Measurements from ENCODE around the gene NAV2. TPM values are rescaled to one million over a fixed set of nuclear protein-coding genes. Genes with fewer than 3 reads are reported as not detected.

Gene NAV2
- total and polyA plus RNA-seq, 12 donors: 6.9 to 34.7 (median 20.2) TPM

DNA sequence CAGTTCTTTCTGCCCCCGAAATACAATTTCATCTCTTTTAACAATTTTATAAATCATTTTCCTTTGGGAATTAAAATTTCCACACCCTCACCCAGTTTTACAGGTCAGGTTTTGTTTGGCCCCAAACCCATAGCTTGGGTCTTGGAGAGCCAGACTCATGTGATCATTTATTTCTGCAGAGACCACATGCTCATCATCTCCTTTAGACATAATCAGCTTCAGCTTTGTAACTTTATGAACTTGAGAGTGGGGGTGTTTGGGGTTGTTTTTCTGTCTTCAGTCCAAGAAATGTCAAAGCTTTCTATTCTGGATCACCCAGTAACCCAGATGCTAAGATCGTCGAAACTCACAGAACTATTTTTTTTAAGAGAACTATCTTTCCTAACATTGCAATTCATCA lies 376.7 kb downstream of the NAV2 start:
- peak in 3 of 8 donors; percentile 11 to 38 (median 34) for ATAC-seq
- Histone ChIP-seq H3K36me3 (peaks cover 0 to 79% (median 18%) of the 10 kb centered on the region in 9 donors), H3K9me3 (no peaks in the 10 kb centered on the region), H3K4me1 (peaks cover 8 to 32% (median 21%) of the 10 kb centered on the region in 9 donors), H3K27ac (peak overlapping the region in 7 of 10 donors; percentile 2 to 83 (median 58)), H3K4me3 (no peak overlapping the region), H3K27me3 (no peaks in the 10 kb centered on the region)
- intact Hi-C loops (cut with DNase I): no loop called here
- 40 to 47% methylated on average over 3 of the region's 3 CpGs for WGBS, 2 donors
- TF ChIP-seq, protein P1, sequence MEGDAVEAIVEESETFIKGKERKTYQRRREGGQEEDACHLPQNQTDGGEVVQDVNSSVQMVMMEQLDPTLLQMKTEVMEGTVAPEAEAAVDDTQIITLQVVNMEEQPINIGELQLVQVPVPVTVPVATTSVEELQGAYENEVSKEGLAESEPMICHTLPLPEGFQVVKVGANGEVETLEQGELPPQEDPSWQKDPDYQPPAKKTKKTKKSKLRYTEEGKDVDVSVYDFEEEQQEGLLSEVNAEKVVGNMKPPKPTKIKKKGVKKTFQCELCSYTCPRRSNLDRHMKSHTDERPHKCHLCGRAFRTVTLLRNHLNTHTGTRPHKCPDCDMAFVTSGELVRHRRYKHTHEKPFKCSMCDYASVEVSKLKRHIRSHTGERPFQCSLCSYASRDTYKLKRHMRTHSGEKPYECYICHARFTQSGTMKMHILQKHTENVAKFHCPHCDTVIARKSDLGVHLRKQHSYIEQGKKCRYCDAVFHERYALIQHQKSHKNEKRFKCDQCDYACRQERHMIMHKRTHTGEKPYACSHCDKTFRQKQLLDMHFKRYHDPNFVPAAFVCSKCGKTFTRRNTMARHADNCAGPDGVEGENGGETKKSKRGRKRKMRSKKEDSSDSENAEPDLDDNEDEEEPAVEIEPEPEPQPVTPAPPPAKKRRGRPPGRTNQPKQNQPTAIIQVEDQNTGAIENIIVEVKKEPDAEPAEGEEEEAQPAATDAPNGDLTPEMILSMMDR (IDR thresholded peaks at IDR 0.05): no peak
- DNase-seq: no peak

DNA sequence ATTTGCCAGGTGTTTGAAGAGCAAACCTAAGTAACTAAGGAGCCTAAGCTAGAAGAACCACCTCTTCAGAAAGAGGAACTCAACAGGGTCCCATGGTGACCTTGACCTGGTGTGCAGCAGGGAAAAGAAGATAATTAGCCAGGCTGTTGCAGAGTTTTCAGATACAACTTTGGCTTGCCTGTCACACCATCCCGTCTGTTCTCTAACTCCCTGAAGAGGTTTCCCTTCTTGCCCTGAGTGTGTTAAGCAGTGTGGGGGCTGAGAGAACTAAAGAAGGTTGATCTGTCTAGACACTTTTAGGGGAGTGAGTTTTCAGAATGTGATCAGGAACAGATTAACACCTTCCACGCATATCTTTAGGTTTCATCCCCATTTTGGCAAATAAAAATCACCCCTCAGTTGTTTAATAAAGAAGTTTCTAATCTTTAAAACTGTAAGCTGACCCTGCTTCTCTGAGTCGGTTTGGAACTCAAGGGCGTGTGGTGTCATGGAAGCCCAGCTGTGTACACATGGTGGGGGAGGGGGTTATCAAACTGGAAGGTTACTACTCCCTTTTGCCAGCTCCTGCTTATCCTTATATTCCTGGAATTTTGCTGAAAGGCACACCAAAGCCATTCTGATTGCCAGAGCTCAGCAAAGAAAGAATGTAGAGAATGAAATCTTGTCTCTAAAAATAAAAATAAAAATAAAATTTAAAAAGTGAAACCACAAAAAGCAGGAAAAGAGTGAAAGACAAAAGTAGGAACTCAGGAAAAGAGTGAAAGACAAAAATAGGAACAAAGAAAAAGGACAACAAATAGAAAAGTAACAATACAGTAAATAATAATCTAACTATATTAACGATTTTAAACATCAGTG lies 377.4 kb downstream of the NAV2 start:
- Histone ChIP-seq H3K27me3 (no peaks in the 10 kb centered on the region), H3K9me3 (no peaks in the 10 kb centered on the region), H3K4me3 (no peak overlapping the region), H3K36me3 (peaks cover 0 to 79% (median 18%) of the 10 kb centered on the region in 9 donors), H3K27ac (peak overlapping the region in 7 of 10 donors; percentile 2 to 83 (median 58)), H3K4me1 (peaks cover 8 to 32% (median 21%) of the 10 kb centered on the region in 9 donors)
- DNase-seq: peak in 1 of 2 donors; percentile 51
- intact Hi-C loops (cut with DNase I): no loop called here
- 27 to 33% methylated on average over 5 of the region's 5 CpGs for WGBS, 2 donors
- TF ChIP-seq, protein P1 (IDR thresholded peaks at IDR 0.05): no peak
- peak; percentile 48 to 77 (median 68) for ATAC-seq

DNA sequence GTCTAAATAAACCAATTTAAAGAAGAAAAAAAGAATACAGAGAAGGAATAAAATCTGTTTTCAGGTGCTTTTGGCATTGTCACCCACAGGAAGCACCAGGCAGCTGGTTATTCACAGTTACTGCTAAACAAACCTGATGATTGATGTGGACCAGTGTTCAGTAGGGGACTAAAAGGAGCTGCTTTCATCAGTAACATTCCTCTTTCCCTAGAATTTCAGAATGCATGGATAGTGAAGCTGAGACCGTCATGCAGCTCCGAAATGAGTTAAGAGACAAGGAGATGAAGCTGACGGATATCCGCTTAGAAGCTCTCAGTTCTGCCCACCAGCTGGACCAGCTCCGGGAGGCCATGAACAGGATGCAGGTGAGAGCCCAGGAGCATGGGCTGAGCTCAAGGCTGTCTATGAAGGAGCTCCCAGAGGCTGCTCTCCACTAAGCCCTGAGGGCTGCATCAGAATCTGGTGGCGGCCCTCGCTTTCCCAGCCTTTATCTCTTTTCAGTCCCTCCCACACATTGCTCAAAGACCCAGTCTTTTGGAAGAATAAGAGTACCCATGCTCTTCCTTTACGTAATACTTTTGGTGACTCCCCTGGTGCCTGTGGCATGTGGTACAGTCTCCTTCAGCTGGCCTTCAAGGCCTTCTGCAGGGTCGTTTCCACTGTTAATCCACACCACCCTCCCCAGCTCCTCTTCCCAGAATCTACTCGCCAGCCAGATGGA lies 378.2 kb downstream of the NAV2 start:
- ATAC-seq: peak in 2 of 8 donors; percentile 31 to 32
- peak overlapping the region in 5 of 10 donors; percentile 54 to 83 (median 67) for H3K27ac ChIP-seq
- no peak overlapping the region for H3K4me3 ChIP-seq
- DNase-seq: no peak
- no peaks in the 10 kb centered on the region for H3K27me3 ChIP-seq
- intact Hi-C loops (cut with DNase I): no loop called here
- peaks cover 0 to 79% (median 18%) of the 10 kb centered on the region in 9 donors for H3K36me3 ChIP-seq
- WGBS, 2 donors: 75 to 83% methylated on average over 10 of the region's 10 CpGs
- no peaks in the 10 kb centered on the region for H3K9me3 ChIP-seq
- peaks cover 8 to 36% (median 21%) of the 10 kb centered on the region in 9 donors for H3K4me1 ChIP-seq
- TF ChIP-seq, protein P1 (IDR thresholded peaks at IDR 0.05): no peak

DNA sequence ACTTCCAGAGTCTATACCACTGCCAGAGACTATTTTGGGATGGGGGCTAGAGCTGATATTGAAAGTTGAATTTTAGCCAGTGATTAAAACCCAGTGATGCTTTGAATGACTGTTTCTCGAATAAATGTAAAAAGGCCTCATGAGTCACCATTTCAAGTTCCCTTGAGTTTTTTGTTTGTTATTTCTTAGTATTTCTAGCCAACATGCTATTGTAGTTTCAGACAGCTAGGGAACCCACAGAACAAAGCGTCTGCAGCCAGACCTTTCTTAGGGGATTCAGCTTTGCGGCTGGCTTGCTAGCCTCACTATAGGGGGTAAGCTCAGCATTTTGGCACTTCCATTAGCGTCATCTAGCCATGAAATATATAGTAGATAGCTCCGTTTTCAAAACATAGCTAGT lies 381.1 kb downstream of the NAV2 start:
- ATAC-seq (no peak), DNase-seq (no peak)
- peaks cover 0 to 79% (median 34%) of the 10 kb centered on the region in 9 donors for H3K36me3 ChIP-seq
- peaks cover 8 to 34% (median 21%) of the 10 kb centered on the region in 9 donors for H3K4me1 ChIP-seq
- no peak overlapping the region for H3K4me3 ChIP-seq
- H3K27me3 ChIP-seq: no peaks in the 10 kb centered on the region
- 75 to 84% methylated on average over 5 of the region's 5 CpGs for WGBS, 2 donors
- no peak overlapping the region for H3K27ac ChIP-seq
- intact Hi-C loops (cut with DNase I): no loop called here
- no peaks in the 10 kb centered on the region for H3K9me3 ChIP-seq
- TF ChIP-seq, protein P1 (IDR thresholded peaks at IDR 0.05): no peak

Measured in heart right ventricle (tissue), 16 donors.